MV-4-11 (cell line): ENCODE measurements around the gene ESRRA.

Experiments
- DNase-seq: peaks from one replicate; lab custom pipeline; 2025; lab: John Stamatoyannopoulos, UW

ESRRA gene

DNA sequence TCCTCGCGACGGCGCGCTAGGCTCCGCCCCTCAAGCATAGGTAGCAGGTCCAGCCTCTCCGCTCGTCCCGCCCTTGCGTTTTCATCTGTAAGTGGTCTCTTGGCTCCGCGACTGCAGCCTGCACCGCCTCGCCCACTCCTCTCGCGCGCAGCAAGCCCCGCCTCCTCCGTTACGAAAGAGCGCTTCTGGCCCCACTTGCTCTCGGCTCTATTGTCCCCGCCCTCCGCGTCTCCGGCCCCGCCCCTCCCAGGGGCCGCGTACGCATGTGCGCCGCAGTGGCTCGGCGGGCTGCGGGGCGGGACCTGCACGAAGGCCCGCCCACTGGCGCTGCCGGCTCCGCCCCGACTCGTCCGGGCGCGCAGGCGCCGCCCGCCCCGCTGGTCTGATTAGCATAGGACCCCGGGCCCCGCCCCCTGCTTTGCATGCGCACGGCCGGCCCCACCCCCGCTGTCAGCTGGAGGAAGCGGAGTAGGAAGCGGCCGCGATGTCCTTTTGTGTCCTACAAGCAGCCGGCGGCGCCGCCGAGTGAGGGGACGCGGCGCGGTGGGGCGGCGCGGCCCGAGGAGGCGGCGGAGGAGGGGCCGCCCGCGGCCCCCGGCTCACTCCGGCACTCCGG lies at the start of gene ESRRA:
Gene ESRRA, plus strand, starts transcription at position 450 of the 616 bp plus-strand sequence. CDS start 1,656 bp downstream, outside the sequence.
- peak; percentile 98 for DNase-seq

DNA sequence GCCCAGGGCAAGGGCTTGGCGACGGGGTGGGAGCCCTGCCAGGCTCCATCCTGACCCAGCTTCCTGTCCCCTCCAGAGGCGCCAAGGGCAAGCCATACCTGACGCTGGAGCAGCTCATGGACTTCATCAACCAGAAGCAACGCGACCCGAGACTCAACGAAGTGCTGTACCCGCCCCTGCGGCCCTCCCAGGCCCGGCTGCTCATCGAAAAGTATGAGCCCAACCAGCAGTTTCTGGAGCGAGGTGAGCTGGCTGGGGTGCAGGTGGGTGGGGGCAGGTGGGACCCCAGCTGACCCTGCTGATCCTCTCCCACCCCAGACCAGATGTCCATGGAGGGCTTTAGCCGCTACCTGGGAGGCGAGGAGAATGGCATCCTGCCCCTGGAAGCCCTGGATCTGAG lies 49.0 kb upstream of the ESRRA start:
- DNase-seq = no peak

DNA sequence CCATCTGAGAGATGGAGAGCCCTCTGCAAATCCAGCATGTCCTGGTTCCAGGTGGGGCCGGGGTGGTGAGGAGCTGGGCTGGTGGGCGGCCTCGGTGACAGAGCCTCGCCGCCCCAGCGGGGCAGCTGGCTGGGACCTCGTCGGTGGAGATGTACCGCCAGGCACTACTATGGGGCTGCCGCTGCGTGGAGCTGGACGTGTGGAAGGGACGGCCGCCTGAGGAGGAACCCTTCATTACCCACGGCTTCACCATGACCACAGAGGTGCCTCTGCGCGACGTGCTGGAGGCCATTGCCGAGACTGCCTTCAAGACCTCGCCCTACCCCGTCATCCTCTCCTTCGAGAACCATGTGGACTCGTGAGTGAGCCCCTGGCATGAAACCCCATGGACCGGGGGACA lies 47.0 kb upstream of the ESRRA start:
- no peak for DNase-seq

DNA sequence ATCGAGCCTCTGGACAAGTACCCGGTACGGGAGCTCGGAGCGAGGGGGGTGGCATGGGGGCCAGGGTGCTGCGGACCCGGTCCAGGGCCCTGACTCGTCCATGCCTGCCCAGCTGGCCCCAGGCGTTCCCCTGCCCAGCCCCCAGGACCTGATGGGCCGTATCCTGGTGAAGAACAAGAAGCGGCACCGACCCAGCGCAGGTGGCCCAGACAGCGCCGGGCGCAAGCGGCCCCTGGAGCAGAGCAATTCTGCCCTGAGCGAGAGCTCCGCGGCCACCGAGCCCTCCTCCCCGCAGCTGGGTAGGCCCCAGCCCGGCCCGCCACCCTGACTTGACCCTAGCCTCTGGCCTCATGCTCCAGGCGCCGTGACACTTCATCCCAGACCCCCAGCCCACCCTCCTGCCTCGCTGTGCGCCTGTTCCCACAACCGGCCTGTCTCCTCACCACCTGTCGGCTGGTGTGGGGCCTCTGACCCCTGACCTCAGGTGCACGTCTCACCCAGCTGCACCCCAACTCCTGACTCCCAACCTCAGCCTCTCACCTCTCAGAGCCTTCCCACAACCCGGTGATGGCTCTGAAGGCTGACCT lies 46.3 kb upstream of the ESRRA start:
- no peak for DNase-seq

DNA sequence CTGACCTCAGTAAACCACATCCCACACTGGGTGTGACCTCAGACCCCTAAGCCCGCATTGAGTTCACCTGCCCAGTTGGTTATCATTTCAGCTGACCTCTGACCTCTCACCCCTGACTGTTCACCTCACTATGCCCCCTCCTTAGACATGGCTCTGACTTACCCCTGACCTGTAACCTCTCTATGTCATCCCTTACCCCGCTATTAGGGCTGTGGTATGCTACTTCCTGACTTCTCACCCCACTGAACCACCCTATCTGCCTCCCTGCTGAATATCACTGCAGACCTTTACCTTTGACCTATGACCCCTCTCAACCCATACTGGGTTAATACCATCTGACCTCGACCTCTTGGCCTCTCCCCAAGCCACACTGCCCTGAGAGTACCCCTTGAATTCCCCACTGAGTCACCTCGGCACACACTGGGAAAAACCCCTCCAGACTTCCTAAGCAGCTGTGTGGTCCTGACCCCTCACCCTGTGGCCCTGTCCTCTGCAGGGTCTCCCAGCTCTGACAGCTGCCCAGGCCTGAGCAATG lies 45.7 kb upstream of the ESRRA start:
- DNase-seq = no peak

DNA sequence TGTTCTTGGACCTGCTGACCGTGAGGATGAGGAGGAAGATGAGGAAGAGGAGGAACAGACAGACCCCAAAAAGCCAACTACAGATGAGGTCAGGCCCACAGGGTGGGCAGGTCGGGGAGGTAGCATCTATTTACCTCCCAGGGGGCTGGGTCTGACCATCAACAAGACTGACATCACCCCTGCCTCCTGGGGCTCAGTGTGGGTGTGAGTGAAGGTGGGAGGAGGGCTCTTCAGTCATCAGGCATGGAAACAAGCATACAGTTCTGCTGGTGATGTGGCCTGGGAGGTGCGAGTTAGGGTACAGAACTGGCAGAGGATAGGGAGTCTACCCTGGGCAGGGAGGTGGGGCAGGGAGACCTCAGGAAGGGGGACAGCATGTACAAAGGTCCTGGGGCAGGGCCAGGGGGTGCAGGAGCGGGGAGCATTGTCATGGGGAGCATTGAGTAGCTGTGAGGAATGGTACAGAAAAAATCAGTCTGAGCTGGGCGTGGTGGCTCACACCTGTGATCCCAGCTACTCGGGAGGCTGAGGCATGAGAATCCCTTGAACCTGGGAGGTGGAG lies 45.1 kb upstream of the ESRRA start:
- DNase-seq = no peak

DNA sequence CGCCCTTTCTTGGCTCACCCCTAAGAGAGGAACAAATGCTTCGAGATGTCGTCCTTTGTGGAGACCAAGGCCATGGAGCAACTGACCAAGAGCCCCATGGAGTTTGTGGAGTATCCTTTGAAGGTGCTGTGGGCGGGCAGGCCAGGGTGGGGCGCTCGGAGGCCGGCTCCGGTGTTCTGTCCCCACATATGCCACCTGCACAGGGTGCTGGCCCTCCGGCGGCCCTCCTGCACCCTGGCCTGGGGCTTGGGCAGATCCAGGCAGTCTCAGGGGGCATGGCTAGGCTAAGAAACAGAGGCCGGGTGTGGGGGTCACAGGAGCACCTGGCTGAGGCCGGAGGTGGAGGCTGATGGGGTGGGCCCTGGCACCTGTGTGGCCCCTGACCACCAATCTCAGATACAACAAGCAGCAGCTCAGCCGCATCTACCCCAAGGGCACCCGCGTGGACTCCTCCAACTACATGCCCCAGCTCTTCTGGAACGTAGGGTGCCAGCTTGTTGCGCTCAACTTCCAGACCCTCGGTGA lies 43.7 kb upstream of the ESRRA start:
- DNase-seq = no peak

DNA sequence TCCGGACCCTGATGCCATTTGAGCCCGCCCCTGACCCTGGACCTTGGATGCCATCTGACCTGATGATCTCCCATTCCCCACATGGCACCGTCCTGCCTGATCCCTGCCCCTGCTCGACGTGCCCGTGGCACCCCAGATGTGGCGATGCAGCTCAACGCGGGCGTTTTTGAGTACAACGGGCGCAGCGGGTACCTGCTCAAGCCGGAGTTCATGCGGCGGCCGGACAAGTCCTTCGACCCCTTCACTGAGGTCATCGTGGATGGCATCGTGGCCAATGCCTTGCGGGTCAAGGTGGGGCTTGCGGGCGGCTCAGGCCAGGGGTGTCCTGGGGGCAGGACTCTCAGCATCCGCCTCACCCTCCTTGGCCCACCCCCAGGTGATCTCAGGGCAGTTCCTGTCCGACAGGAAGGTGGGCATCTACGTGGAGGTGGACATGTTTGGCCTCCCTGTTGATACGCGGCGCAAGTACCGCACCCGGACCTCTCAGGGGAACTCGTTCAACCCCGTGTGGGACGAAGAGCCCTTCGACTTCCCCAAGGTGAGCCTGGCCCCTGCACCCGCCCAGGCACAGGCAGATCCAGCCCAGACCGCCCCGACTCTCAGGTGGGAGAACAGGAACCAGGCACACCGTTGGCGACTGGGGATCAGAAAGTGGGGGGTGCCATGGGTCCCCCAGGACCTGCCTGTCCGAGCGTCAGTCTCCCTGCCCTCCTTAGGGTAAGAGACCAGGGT lies 42.9 kb upstream of the ESRRA start:
- DNase-seq = no peak

DNA sequence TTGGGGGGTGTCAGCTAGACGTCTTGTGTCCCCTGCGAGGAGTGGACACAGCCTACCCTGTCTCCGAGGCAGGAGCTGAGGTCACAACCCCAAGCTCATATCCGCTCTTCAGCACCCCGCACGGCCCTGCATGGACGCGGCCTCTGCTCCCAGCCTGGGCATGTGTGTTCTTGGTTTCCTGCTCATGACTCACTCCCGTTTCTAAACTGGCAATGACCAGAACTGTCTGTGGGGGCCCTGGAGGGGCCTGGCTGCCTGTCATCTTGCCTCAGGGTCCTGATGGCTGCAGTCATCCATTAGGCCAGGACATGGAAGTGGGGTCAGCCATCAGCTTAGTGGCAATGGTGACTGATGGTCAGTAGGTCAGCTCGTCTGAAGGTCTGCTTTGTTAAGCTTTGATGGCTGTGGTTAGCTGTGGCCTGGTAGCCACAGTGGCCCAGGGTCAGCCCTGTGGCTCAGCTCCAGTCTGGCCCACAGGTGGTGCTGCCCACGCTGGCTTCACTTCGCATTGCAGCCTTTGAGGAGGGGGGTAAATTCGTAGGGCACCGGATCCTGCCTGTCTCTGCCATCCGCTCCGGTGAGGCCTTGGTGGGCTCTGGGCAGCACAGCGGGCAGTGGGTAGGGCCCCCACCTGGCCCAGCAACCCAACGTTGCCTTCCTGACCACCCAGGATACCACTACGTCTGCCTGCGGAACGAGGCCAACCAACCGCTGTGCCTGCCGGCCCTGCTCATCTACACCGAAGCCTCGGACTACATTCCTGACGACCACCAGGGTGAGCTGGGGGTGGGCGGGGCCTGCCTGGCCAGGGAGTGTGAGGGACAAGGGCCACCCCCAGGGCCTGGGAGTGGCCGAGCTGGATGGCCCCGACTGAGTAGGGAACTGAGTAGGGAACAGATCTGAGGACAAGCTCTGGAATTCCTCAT lies 42.0 kb upstream of the ESRRA start:
- DNase-seq = peak; percentile 61

DNA sequence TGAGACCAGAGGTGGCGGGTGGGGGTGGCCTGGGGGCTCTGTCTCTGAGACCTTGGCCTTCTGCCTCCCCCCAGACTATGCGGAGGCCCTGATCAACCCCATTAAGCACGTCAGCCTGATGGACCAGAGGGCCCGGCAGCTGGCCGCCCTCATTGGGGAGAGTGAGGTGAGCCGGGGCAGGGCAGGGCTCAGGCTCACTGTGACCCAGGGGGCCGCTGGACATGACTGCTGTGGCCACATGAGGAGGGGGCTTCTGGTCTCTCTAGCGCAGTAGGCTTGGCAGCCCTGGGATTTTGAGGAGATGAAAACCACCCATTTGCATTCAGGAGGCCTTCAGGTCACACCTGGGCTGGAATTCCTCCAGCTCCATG lies 41.4 kb upstream of the ESRRA start:
- no peak for DNase-seq

DNA sequence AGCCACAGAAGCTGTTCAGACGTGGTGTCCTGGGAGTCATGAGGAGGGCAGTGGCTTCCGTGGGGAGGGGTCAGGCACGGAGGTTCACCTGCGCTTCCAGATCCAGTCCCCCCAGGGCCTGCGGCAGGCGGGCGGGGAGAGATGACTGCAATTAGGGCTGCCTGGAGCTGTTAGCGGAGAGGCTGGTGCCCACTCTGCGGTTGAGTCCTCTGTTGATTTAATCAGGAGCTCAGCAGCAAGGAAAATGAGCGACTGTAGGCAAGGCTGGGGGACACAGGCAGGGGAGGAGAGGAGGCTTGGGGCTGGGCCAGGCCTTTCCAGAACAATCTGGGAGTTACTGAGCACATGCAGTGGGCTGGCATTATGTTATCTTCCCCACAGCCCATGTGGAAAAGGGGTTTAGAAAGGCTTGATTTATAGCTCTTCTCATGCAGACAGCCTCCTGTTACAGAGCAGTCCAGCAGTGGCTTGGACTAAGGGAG lies 40.9 kb upstream of the ESRRA start:
- DNase-seq = no peak

DNA sequence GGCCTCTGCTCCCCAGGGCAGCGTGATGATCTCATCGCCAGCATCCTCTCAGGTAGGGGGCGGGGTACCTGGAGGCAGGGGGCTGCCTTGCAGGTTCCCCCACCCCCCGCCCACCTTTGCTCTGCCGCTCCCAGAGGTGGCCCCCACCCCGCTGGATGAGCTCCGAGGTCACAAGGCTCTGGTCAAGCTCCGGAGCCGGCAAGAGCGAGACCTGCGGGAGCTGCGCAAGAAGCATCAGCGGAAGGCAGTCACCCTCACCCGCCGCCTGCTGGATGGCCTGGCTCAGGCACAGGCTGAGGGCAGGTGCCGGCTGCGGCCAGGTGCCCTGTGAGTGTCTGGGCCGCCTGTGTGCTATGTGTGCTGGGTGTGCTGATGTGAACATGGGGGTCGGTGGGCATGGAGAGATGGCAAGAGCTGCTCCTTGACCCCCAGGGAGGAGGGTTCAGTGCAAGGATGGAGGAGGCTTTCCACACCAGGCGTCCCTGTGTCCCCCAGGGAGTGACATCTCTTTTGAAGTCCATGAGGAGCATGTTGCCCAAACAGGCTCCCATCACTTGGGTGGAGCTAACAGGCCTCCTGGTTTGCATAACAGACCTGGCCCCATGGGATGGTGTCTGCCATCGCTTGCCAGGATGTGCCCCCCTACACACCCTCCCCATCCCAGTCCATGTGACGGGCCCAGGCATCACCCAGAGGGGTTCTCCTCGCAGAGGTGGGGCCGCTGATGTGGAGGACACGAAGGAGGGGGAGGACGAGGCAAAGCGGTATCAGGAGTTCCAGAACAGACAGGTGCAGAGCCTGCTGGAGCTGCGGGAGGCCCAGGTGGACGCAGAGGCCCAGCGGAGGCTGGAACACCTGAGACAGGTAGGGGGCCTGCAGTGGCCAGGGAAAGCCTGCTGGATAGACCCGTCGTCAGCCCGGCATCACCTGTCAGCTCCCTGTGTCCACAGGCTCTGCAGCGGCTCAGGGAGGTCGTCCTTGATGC lies 39.9 kb upstream of the ESRRA start:
- no peak for DNase-seq

DNA sequence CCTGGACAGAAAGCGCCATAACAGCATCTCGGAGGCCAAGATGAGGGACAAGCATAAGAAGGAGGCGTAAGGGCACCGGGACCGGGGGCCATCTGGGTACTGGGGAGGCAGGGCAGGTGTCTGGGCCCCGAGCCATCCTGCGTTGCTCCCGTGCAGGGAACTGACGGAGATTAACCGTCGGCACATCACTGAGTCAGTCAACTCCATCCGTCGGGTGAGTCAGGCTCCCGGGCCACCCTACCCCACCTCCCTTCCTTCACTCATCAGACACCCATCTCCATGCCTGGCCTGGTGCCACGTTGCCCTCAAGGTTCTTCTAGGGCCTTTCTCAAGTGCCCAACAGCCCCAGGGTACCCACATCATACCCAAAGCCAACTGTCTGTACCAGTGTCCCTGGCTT lies 39.0 kb upstream of the ESRRA start:
- no peak for DNase-seq

DNA sequence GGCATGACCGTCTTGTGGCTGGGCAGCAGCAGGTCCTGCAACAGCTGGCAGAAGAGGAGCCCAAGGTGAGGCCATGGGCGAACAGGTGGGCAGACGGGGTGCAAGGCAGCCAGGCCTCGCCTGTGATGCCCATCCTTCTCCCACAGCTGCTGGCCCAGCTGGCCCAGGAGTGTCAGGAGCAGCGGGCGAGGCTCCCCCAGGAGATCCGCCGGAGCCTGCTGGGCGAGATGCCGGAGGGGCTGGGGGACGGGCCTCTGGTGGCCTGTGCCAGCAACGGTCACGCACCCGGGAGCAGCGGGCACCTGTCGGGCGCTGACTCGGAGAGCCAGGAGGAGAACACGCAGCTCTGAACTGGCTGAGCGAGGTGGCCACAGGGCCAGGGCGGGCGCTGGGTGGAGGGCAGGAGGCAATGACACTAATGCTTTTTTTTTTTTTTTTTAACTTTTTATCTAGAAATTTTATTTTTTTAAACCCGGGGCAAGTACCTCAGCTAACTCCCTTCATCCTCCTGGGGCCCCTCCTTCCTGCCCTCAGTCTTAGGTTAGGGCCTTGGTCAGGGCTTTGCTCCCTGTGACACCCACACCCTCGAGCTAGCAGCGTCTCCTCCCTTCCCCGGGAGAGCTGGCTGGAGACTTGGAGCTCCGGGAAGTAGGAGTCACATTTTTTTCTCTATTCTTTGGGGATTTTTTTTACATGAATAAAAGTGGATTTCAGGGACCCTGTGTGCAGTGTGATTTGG lies 37.9 kb upstream of the ESRRA start:
- DNase-seq = no peak

DNA sequence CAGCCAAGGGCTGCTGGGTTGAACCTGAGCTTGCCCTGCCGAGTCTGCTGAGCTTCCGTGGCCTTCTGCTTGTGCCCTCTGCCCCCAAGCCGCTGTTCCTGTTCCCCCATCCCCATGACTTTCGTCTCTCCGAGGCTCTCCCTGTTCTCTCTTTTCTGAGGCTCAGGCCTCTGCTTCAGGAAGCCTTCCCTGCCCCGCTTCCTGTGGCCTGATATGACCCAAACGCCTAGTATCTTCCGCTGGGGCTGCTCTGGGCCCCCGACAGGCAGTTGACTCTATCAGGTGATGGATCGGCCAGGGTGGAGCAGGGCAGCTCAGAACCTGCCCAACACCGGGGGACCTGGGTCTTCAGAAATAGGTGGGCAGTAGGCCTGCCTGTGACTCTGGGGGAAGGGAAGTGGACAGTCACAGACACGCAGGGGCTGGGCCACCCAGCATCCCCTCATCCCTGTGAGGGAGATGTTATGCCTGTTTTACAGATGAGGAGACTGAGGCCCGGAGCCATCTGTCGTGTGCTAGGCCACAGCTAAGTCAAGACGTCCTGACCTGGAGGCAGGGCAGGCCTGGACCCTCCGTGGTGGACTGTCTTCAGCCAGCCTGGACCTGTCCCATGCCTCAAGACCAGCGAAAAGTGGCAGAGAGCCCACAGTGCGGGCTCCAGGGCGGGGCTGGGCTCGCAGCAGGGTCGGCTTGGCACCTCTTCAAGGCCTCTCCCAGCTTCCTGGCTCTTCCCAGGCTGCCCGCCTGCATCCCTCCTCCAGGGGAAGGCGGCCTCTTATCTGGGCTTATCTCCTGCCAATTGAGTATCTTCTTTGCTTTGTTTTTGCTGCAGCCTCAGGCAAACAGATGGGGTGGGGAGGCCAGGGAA lies 37.1 kb upstream of the ESRRA start:
- DNase-seq = peak; percentile 68

DNA sequence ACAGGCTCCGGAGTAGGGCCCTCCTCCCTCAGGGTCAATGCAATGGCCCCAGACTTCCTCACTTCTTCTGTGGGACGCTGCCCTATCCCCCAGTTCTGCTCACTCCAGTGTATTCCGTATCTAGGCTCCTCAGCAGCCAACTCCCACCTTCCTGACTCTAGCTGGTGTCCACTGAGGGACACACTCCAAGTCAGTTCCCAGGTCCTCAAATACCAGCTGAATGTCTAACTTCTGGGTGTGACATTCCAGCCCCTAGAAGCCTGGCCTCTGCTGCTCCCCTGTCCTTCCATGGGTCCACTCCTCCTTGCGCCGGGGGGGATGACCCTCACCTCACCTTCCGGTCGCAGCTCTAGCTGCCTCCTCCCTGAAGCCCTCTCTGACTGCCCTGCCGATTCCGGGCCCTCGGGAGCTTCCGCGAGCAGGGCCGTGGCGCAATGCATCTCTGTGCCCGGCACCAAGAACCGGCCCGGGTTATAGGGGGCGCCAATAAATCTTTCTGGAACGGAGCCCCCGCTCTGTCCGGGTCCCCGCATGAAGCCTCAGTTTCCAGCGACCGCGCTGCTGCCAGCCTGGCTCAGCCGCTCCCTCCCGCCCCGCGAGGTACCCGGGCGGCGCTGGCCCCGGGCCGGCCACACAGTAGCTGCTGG lies 36.3 kb upstream of the ESRRA start:
- peak; percentile 69 for DNase-seq

DNA sequence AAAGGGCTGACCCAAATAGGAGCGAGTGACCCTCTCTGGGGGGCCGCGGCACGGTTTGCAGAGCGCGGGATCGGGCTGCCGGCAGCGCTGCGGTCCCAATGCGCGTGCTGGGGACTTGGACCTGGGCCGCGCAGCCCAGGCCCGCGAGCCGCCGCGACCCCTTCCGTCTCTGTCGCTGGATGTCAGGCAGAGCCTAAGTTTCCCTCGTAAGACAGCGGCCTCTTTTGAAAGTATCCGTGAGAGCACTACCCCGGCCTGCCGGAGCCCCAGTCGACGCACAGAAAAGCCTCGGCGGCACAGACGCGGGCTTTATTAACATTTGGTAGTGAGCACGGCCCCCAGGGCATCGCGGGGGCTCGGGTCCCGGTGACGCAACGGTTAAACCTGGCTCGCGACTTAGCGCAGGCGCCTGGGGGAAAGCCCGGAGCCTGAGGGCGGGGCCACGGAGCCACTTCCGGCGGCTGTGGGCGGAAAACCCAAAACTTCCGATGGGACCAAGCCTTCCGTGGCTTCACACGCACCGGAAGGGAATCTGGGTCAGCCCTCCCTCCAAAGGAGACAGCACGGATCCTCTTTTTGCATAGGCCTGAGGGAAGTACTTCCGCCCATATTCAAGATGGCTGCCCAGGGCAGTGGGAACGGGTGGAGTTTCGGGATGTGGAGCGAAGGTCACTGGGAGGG lies 35.6 kb upstream of the ESRRA start:
- DNase-seq = peak; percentile 100
